ENCODE results near the gene CCDC71L. TPM values are rescaled to one million over a fixed set of nuclear protein-coding genes. Genes with fewer than 3 reads are reported as not detected.

The CCDC71L gene
- total RNA-seq, 4 donors from 2014 or later, result 23.6 to 49.7 (median 27.8) TPM

DNA sequence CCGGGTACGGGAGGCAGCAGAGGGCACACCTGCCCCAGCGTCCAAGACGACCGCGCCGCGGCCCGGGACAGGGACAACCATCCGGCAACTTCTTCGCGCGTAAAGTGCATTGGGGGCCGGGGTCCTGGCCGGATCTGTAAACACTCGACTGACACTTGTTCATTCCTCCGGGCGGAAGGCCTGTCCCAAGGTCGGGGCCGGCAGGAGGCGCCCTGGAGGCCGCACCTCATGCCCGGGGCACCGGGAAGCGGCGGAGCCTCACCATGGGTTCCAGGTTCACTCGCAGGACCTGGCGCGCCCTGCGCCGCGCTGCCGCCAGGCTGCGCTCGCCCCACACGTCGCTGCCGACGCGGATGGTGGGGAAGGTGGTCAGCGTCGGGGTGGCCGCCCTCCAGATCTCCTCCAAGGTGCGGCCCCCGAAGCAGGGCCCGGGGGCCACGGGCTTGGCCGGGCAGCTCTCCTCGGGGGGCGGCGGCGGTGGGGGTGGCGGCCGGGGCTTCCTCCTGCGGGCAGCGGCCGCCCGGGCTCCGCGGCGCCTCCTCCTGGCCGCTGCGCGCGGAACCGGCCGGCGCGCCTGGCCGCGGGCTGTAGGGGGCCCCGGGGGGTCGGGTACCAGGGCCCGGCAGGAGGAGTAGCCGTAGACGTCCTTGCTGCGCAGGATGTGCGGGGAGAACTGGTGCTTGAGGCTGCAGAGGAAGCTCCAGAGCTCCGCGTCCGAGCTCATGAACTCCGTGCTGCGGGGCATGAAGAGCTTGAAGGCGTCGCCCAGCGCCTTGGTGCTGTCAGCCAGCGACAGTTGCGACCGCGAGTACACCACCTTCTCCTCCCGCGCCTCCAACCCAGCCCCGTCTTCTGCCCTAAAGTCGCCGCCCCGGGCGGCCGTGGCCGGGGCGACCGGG is 746 bp downstream of the CCDC71L start:
- Histone ChIP-seq H3K36me3 (no peaks in the 10 kb centered on the region), H3K4me1 (peaks cover 12 to 29% (median 16%) of the 10 kb centered on the region in 4 donors), H3K4me3 (peak overlapping the region; percentile 89 to 99 (median 90)), H3K9me3 (no peaks in the 10 kb centered on the region), H3K27me3 (no peaks in the 10 kb centered on the region), H3K27ac (peak overlapping the region; percentile 93 to 99 (median 98))
- WGBS, 2 donors (ENCODE audit: low coverage in 1 of 2), result 0% methylated on average over 61 of the region's 101 CpGs; no CpG with 5 or more reads in 1 of the 2 donors
- TF ChIP-seq, protein P1, sequence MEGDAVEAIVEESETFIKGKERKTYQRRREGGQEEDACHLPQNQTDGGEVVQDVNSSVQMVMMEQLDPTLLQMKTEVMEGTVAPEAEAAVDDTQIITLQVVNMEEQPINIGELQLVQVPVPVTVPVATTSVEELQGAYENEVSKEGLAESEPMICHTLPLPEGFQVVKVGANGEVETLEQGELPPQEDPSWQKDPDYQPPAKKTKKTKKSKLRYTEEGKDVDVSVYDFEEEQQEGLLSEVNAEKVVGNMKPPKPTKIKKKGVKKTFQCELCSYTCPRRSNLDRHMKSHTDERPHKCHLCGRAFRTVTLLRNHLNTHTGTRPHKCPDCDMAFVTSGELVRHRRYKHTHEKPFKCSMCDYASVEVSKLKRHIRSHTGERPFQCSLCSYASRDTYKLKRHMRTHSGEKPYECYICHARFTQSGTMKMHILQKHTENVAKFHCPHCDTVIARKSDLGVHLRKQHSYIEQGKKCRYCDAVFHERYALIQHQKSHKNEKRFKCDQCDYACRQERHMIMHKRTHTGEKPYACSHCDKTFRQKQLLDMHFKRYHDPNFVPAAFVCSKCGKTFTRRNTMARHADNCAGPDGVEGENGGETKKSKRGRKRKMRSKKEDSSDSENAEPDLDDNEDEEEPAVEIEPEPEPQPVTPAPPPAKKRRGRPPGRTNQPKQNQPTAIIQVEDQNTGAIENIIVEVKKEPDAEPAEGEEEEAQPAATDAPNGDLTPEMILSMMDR (IDR thresholded peaks at IDR 0.05), result peak; percentile 62 to 92 (median 75)
- TF ChIP-seq EP300 (IDR thresholded peaks at IDR 0.05; ENCODE audit: low read depth), result no peak
- peak; percentile 37 for TF ChIP-seq POLR2A (IDR thresholded peaks at IDR 0.05)
- TF ChIP-seq POLR2AphosphoS5 (IDR thresholded peaks at IDR 0.05), result peak in 2 of 3 donors; percentile 11 to 38
- in situ Hi-C loops (cut with MboI; ENCODE audit: low pct_ligation_motif_present in 1 of 4, low pct_unique_long_range_greater_than_20kb in 1 of 4, low sequenced_read_pairs in 3 of 4) (loop anchor here in 2 of 4 donors (5.0 to 10.0 kb wide), 3 partner anchors 75 to 115 kb away; no protein-coding TSS in a partner anchor), intact Hi-C loops (cut with DNase I; ENCODE audit: low total_unique reads) (loop anchor here (5.0 kb wide), 1 partner anchor 368 kb away; no protein-coding TSS in a partner anchor)
- peak; percentile 85 for DNase-seq

DNA sequence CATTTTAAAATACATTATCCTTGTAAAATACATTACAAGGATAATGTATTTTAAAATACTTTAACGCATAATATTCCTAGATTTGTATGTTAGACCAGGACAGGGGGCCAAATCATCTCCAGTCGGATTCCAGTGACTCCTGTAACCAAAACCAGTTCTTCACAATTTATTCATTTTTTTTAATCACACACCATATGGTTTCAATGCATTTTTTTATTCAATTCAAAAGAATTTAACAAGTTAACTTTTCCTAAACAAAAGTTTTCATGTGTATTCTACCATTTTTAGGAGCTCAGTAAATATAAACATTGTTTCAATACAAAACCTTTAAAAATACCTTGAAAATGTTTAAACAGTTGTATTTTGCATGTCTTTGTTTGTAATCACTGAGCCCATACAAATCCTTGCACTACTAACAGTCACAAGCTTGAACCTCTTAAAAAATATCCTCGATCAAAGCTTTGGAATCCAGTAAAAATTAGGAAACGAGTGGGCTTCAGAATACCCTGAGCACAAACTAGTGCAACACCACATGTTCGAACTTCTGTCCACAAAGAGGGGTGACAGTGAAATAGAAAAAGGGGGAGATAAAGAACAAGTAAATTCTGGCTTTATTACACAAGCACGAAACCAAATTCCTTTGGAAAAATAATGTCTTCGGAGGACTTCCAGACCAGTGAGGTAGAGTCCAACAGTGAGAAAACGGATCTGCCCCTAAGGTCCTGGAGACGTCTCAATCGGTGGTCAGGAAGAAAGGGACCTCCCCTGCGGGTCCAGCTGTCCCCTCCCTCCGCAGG is 1.6 kb downstream of the CCDC71L start:
- DNase-seq, result no peak
- Histone ChIP-seq H3K27ac (peak overlapping the region; percentile 93 to 99 (median 98)), H3K4me1 (peaks cover 12 to 29% (median 16%) of the 10 kb centered on the region in 4 donors), H3K36me3 (no peaks in the 10 kb centered on the region), H3K9me3 (no peaks in the 10 kb centered on the region), H3K4me3 (peak overlapping the region; percentile 89 to 99 (median 90)), H3K27me3 (no peaks in the 10 kb centered on the region)
- TF ChIP-seq POLR2AphosphoS5 (IDR thresholded peaks at IDR 0.05) (no peak), EP300 (IDR thresholded peaks at IDR 0.05; ENCODE audit: low read depth) (no peak), POLR2A (IDR thresholded peaks at IDR 0.05) (no peak)
- TF ChIP-seq, protein P1 (IDR thresholded peaks at IDR 0.05), result no peak
- in situ Hi-C loops (cut with MboI; ENCODE audit: low pct_ligation_motif_present in 1 of 4, low pct_unique_long_range_greater_than_20kb in 1 of 4, low sequenced_read_pairs in 3 of 4) (loop anchor here in 2 of 4 donors (5.0 to 10.0 kb wide), 3 partner anchors 75 to 115 kb away; no protein-coding TSS in a partner anchor), intact Hi-C loops (cut with DNase I; ENCODE audit: low total_unique reads) (loop anchor here (5.0 kb wide), 1 partner anchor 367 kb away; no protein-coding TSS in a partner anchor)
- 12 to 24% methylated on average over 8 to 12 of the region's 12 CpGs for WGBS, 2 donors (ENCODE audit: low coverage in 1 of 2)

DNA sequence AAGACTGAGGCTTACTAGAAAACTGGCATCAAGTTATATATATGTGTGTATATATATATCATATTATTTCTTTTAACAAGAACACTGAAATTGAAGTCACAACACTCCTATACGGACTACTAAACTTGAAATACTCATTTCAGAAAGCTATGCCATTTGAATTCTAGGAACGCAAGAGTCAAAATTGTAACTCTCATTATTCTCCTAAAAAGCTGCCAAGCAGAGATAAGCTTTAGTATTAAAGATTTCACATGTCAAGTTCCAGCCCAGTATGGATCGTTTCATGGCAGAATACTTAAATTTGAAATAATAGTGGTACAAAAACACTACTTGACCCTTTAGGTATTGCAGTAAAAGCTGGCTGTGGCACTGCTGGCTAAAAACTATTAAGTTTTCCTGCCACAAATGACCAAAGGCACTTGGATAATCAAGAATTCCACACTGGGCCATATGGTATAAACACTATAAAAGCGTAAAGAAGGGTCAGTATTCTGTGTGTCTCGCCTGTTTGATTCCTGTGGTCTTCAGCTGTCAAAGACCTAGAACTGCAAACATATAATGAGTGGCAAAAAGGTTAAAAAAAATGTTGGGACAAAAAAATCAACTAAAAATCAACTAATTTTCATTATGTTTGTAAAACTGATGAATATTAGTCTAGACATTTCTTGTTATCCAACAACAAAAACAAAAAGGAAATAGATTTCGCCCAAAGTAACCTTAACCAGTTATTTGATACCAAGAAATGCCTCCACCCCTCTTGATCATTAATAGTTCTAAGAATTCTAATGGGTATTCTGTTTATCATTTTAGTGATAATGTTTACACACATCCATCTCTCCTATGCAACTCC is 2.4 kb downstream of the CCDC71L start:
- intact Hi-C loops (cut with DNase I; ENCODE audit: low total_unique reads), result loop anchor here (5.0 kb wide), 1 partner anchor 366 kb away; no protein-coding TSS in a partner anchor
- H3K4me3 ChIP-seq, result peak overlapping the region in 2 of 4 donors; percentile 90 to 99
- H3K27ac ChIP-seq, result peak overlapping the region in 3 of 4 donors; percentile 98 to 99 (median 98)
- 73 to 89% methylated on average over 4 to 6 of the region's 6 CpGs for WGBS, 2 donors (ENCODE audit: low coverage in 1 of 2)
- TF ChIP-seq, protein P1 (IDR thresholded peaks at IDR 0.05), result no peak
- TF ChIP-seq POLR2AphosphoS5 (IDR thresholded peaks at IDR 0.05) (no peak), EP300 (IDR thresholded peaks at IDR 0.05; ENCODE audit: low read depth) (no peak), POLR2A (IDR thresholded peaks at IDR 0.05) (no peak)
- H3K9me3 ChIP-seq, result no peaks in the 10 kb centered on the region
- H3K36me3 ChIP-seq, result no peaks in the 10 kb centered on the region
- H3K4me1 ChIP-seq, result peaks cover 12 to 29% (median 16%) of the 10 kb centered on the region in 4 donors
- DNase-seq, result no peak
- in situ Hi-C loops (cut with MboI; ENCODE audit: low pct_ligation_motif_present in 1 of 4, low pct_unique_long_range_greater_than_20kb in 1 of 4, low sequenced_read_pairs in 3 of 4), result loop anchor here in 2 of 4 donors (5.0 to 10.0 kb wide), 3 partner anchors 76 to 114 kb away; no protein-coding TSS in a partner anchor
- H3K27me3 ChIP-seq, result no peaks in the 10 kb centered on the region

Data from transverse colon (tissue), 4 donors.